ENCODE results near the gene EVL.

EVL gene

GRCh38 chr14:100030452-100031153 is 34.6 kb upstream of the EVL start:
- TF ChIP-seq POLR2A (IDR thresholded peaks at IDR 0.05; ENCODE audit: extremely low read depth, insufficient read length) (no peak), CTCF (IDR thresholded peaks at IDR 0.05; ENCODE audit: low read depth, low read length) (no peak), MYC (IDR thresholded peaks at IDR 0.05; ENCODE audit: low read depth, low read length) (no peak), MAX (IDR thresholded peaks at IDR 0.05; ENCODE audit: low read depth, low read length) (no peak)
- H3K4me3 ChIP-seq (ENCODE audit: low read depth, low read length): no peak overlapping the region
- no peak for DNase-seq (ENCODE audit: low read depth)

- peak; percentile 80 for DNase-seq (ENCODE audit: low read depth)
- H3K4me3 ChIP-seq (ENCODE audit: low read depth, low read length): peak overlapping the region; percentile 32
- TF ChIP-seq MAX (IDR thresholded peaks at IDR 0.05; ENCODE audit: low read depth, low read length) (peak; percentile 40), CTCF (IDR thresholded peaks at IDR 0.05; ENCODE audit: low read depth, low read length) (peak; percentile 8), POLR2A (IDR thresholded peaks at IDR 0.05; ENCODE audit: extremely low read depth, insufficient read length) (no peak), MYC (IDR thresholded peaks at IDR 0.05; ENCODE audit: low read depth, low read length) (no peak)
These were observed 33.5 kb upstream of the EVL start for GRCh38 chr14:100031506-100032281.

GRCh38 chr14:100032738-100033137 is 32.5 kb upstream of the EVL start:
- no peak for DNase-seq (ENCODE audit: low read depth)
- TF ChIP-seq MAX (IDR thresholded peaks at IDR 0.05; ENCODE audit: low read depth, low read length): no peak
- TF ChIP-seq CTCF (IDR thresholded peaks at IDR 0.05; ENCODE audit: low read depth, low read length): no peak
- no peak for TF ChIP-seq POLR2A (IDR thresholded peaks at IDR 0.05; ENCODE audit: extremely low read depth, insufficient read length)
- TF ChIP-seq MYC (IDR thresholded peaks at IDR 0.05; ENCODE audit: low read depth, low read length): no peak
- no peak overlapping the region for H3K4me3 ChIP-seq (ENCODE audit: low read depth, low read length)

- H3K4me3 ChIP-seq (ENCODE audit: low read depth, low read length): no peak overlapping the region
- TF ChIP-seq POLR2A (IDR thresholded peaks at IDR 0.05; ENCODE audit: extremely low read depth, insufficient read length) (no peak), MYC (IDR thresholded peaks at IDR 0.05; ENCODE audit: low read depth, low read length) (no peak), MAX (IDR thresholded peaks at IDR 0.05; ENCODE audit: low read depth, low read length) (no peak), CTCF (IDR thresholded peaks at IDR 0.05; ENCODE audit: low read depth, low read length) (no peak)
- no peak for DNase-seq (ENCODE audit: low read depth)
These were observed 31.7 kb upstream of the EVL start for GRCh38 chr14:100033347-100034075.

GRCh38 chr14:100034468-100034867 is 30.8 kb upstream of the EVL start:
- H3K4me3 ChIP-seq (ENCODE audit: low read depth, low read length): no peak overlapping the region
- DNase-seq (ENCODE audit: low read depth): no peak
- TF ChIP-seq MYC (IDR thresholded peaks at IDR 0.05; ENCODE audit: low read depth, low read length) (no peak), CTCF (IDR thresholded peaks at IDR 0.05; ENCODE audit: low read depth, low read length) (no peak), POLR2A (IDR thresholded peaks at IDR 0.05; ENCODE audit: extremely low read depth, insufficient read length) (no peak), MAX (IDR thresholded peaks at IDR 0.05; ENCODE audit: low read depth, low read length) (no peak)
